IMR-90 (cell line): ENCODE results near the gene ALKBH5. TPM values are rescaled to one million over a fixed set of nuclear protein-coding genes. Genes with fewer than 3 reads are reported as not detected.
A peak's percentile ranks its signal among the peaks of the same experiment; 100 is the strongest.

Experiments used
- ATAC-seq: fragments of 200-7000 bp; cut with Tn5 transposase; 2 replicates; pipeline ENCODE4 v1.9.1; 2020; ENCODE audit warnings: low read depth, mild to moderate bottlenecking, moderate library complexity
- BruUV-seq: library from RNA; stranded (reverse); fragments of 400-500 nt; replicated peaks from 2 replicates; lab custom pipeline; 2021; lab: Mats Ljungman, UMichigan
- CTCF ChIA-PET: fragments of 300-600 bp; formaldehyde crosslinking; extraction: SDS; loops from one replicate; lab custom pipeline; 2021; ENCODE audit warnings: antibody characterized with exemption; lab: Yijun Ruan, JAX
- POLR2A ChIA-PET: fragments of 300-600 bp; sonication (Branson Sonifier 250); formaldehyde crosslinking; loops from one replicate; lab custom pipeline; 2022; ENCODE audit warnings: antibody characterized with exemption; ENCODE audit not compliant: unreplicated experiment; lab: Charles Lee
- DNase-seq: peaks from one replicate; pipeline ENCODE4 v3.0.0; 2013
- H2AFZ ChIP-seq: replicated peaks from 2 replicates; pipeline ENCODE3; 2013; ENCODE audit warnings: low read length, mild to moderate bottlenecking; ENCODE audit not compliant: poor library complexity
- H2AK5ac ChIP-seq: 2 replicates; pipeline ENCODE4 v1.6.1; 2013; ENCODE audit warnings: low read depth, low read length, inconsistent platforms
- H2AK9ac ChIP-seq: replicated peaks from 2 replicates; pipeline ENCODE3; 2013; ENCODE audit warnings: mild to moderate bottlenecking, low read depth, low read length, moderate library complexity; ENCODE audit not compliant: poor library complexity
- H2BK120ac ChIP-seq: 2 replicates; pipeline ENCODE4 v1.6.1; 2013; ENCODE audit warnings: low read depth, low read length, inconsistent platforms
- H2BK15ac ChIP-seq: 3 replicates; pipeline ENCODE4 v1.6.1; 2013; ENCODE audit warnings: low read depth, low read length, inconsistent platforms
- H2BK20ac ChIP-seq: 2 replicates; pipeline ENCODE4 v1.6.1; 2013; ENCODE audit warnings: low read depth, mild to moderate bottlenecking, inconsistent platforms, low read length, moderate library complexity
- H2BK5ac ChIP-seq: 2 replicates; pipeline ENCODE4 v1.6.1; 2013; ENCODE audit warnings: mild to moderate bottlenecking, low read depth, low read length, inconsistent platforms; ENCODE audit not compliant: poor library complexity, severe bottlenecking
- H3K14ac ChIP-seq: replicated peaks from 2 replicates; pipeline ENCODE4 v1.6.1; 2013; ENCODE audit warnings: low read depth, low read length, inconsistent platforms
- H3K18ac ChIP-seq: 2 replicates; pipeline ENCODE4 v1.6.1; 2013; ENCODE audit warnings: low read depth, low read length, control low read depth
- H3K23ac ChIP-seq: 2 replicates; pipeline ENCODE4 v1.6.1; 2013; ENCODE audit warnings: low read depth, low read length, inconsistent platforms
- H3K27ac ChIP-seq: 2 replicates; pipeline ENCODE4 v1.5.1; 2013; ENCODE audit warnings: mild to moderate bottlenecking, control low read depth, low read length; ENCODE audit not compliant: insufficient read depth
- H3K27me3 ChIP-seq: 2 replicates; pipeline ENCODE4 v1.6.1; 2013; ENCODE audit warnings: low read length; ENCODE audit not compliant: control insufficient read depth, insufficient read depth
- H3K36me3 ChIP-seq: 2 replicates; pipeline ENCODE4 v1.6.1; 2013; ENCODE audit warnings: low read length, mixed read lengths; ENCODE audit not compliant: control insufficient read depth, insufficient read depth
- H3K4ac ChIP-seq: 2 replicates; pipeline ENCODE4 v1.6.1; 2013; ENCODE audit warnings: low read depth, low read length, inconsistent platforms
- H3K4me1 ChIP-seq: 2 replicates; pipeline ENCODE4 v1.6.1; 2013; ENCODE audit warnings: low read length, mixed read lengths; ENCODE audit not compliant: control insufficient read depth, insufficient read depth
- H3K4me2 ChIP-seq: 2 replicates; pipeline ENCODE4 v1.6.1; 2013; ENCODE audit warnings: low read depth, mild to moderate bottlenecking, control low read depth, low read length, moderate library complexity
- H3K4me3 ChIP-seq: 2 replicates; pipeline ENCODE4 v1.5.1; 2013; ENCODE audit warnings: low read depth, mild to moderate bottlenecking, control low read depth, low read length, moderate library complexity; ENCODE audit not compliant: insufficient read depth
- H3K56ac ChIP-seq: 2 replicates; pipeline ENCODE4 v1.6.1; 2013; ENCODE audit warnings: low read length, inconsistent platforms; ENCODE audit not compliant: insufficient read depth; ENCODE audit errors: extremely low read depth
- H3K79me1 ChIP-seq, 2 experiments: 2 replicates each; pipeline ENCODE4 v1.6.1; 2013; ENCODE audit warnings: low read length in 2 of 2, inconsistent platforms in 1 of 2, low read depth in 1 of 2
- H3K9ac ChIP-seq: 2 replicates; pipeline ENCODE4 v1.6.1; 2013; ENCODE audit warnings: low read depth, low read length, control low read depth
- H3K9me1 ChIP-seq: 2 replicates; pipeline ENCODE4 v1.6.1; 2013; ENCODE audit warnings: low read length, inconsistent platforms; ENCODE audit not compliant: insufficient read depth
- H3K9me3 ChIP-seq: 2 replicates; pipeline ENCODE4 v1.6.1; 2013; ENCODE audit warnings: low read length; ENCODE audit not compliant: control insufficient read depth, insufficient read depth
- H4K20me1 ChIP-seq: 2 replicates; pipeline ENCODE4 v1.6.1; 2013; ENCODE audit warnings: low read length, inconsistent platforms; ENCODE audit not compliant: insufficient read depth
- H4K5ac ChIP-seq: 2 replicates; pipeline ENCODE4 v1.6.1; 2013; ENCODE audit warnings: mild to moderate bottlenecking, low read depth, low read length, control low read depth
- H4K8ac ChIP-seq, 2 experiments: 2 replicates each; pipeline ENCODE4 v1.6.1; 2013; ENCODE audit warnings: low read depth in 2 of 2, low read length in 2 of 2, control low read depth in 1 of 2, inconsistent platforms in 1 of 2
- H4K91ac ChIP-seq: 2 replicates; pipeline ENCODE4 v1.6.1; 2013; ENCODE audit warnings: low read depth, low read length, inconsistent platforms; ENCODE audit not compliant: insufficient read depth
- BHLHE40 ChIP-seq: fragments of 150-350 bp; IDR thresholded peaks from 2 replicates; pipeline ENCODE4 v1.6.1; 2016; ENCODE audit warnings: mild to moderate bottlenecking, low read depth, low read length
- CEBPB ChIP-seq: IDR thresholded peaks from 2 replicates; pipeline ENCODE4 v1.6.1; 2012; ENCODE audit warnings: low read depth, low read length, improper control_type of control experiment
- CTCF ChIP-seq: conservative IDR thresholded peaks from 2 replicates; pipeline ENCODE4 v1.5.1; 2012; ENCODE audit warnings: mild to moderate bottlenecking, low read depth, low read length, improper control_type of control experiment
- ELK1 ChIP-seq: fragments of 150-350 bp; IDR thresholded peaks from 2 replicates; pipeline ENCODE4 v1.6.1; 2016; ENCODE audit warnings: low read depth, mild to moderate bottlenecking, low read length, moderate library complexity, borderline replicate concordance
- MAFK ChIP-seq: IDR thresholded peaks from 2 replicates; pipeline ENCODE4 v1.6.1; 2012; ENCODE audit warnings: low read depth, low read length, improper control_type of control experiment
- POLR2A ChIP-seq: IDR thresholded peaks from 2 replicates; pipeline ENCODE4 v1.6.1; 2012; ENCODE audit warnings: mild to moderate bottlenecking, low read depth, low read length
- SMC3 ChIP-seq: fragments of 150-350 bp; IDR thresholded peaks from 2 replicates; pipeline ENCODE4 v1.6.1; 2016; ENCODE audit warnings: low read depth, mild to moderate bottlenecking, antibody characterized with exemption, low read length, moderate library complexity
- USF2 ChIP-seq: fragments of 150-350 bp; IDR thresholded peaks from 2 replicates; pipeline ENCODE4 v1.6.1; 2017; ENCODE audit warnings: mild to moderate bottlenecking, antibody characterized with exemption, low read length, low read depth
- WGBS, 2 experiments: methylation state at CpG; one replicate each; pipeline versions ENCODE4 v1.1.5 to v1.1.7; 2013; ENCODE audit warnings: missing lambda C conversion rate in 2 of 2; ENCODE audit not compliant: insufficient read length in 1 of 2; ENCODE audit errors: extremely low coverage in 2 of 2; 5-methylcytosine and 5-hydroxymethylcytosine counted together
- dilution Hi-C: fragments of 300-500 bp; cut with HindIII; formaldehyde crosslinking; loops from one replicate; pipeline ENCODE4 v1.14.3; 2018; ENCODE audit warnings: low sequenced_read_pairs; ENCODE audit not compliant: unreplicated experiment
- in situ Hi-C: fragments of 300-500 bp; cut with MboI; formaldehyde crosslinking; loops from 3 replicates; pipeline ENCODE4 v1.14.3; 2019; ENCODE audit warnings: low sequenced_read_pairs, inconsistent platforms, mixed read lengths
- intact Hi-C: fragments of 100-400 bp; cut with micrococcal nuclease; formaldehyde crosslinking; loops from 2 replicates; pipeline ENCODE4 v1.10.0; 2022
- polyA plus RNA-seq, 3 experiments: library from polyadenylated mRNA; depleted of rRNA; stranded (reverse); fragments of >200 nt; gene quantifications; 2 replicates each; pipeline ENCODE4 v1.2.3, GENCODE V29; 2012; ENCODE audit warnings: low replicate concordance in 1 of 3
- total RNA-seq: library from RNA; depleted of rRNA; stranded (reverse); fragments of >200 nt; gene quantifications from 2 replicates; pipeline ENCODE4 v1.2.3, GENCODE V29; 2012

ALKBH5 gene
- total and polyA plus RNA-seq, 2 of the 4 experiments (the other 2 are of a cell fraction) = 57.6 to 79.6 TPM

GRCh38 chr17:18139949-18140348 lies 43.7 kb upstream of the ALKBH5 start:
- Histone ChIP-seq H4K8ac (no peak overlapping the region), H3K23ac (no peak overlapping the region), H3K9ac (no peak overlapping the region), H3K27me3 (peaks cover 3% of the 10 kb centered on the region; the same call in 1 of the 2 replicates), H4K20me1 (peaks cover 2% of the 10 kb centered on the region; the same call in 1 of the 2 replicates), H3K4me2 (no peak overlapping the region), H3K56ac (no peak overlapping the region), H3K14ac (no peak overlapping the region), H4K5ac (no peak overlapping the region), H2BK15ac (no peak overlapping the region), H3K36me3 (no peaks in the 10 kb centered on the region), H3K79me1 (no peaks in the 10 kb centered on the region), H2AK5ac (0 out of 2 replicates have a peak overlapping the region, but pooled peaks have one; percentile 7), H3K27ac (no peak overlapping the region), H2BK120ac (no peak overlapping the region), H3K9me1 (no peaks in the 10 kb centered on the region), H3K4ac (no peak overlapping the region), H4K91ac (no peak overlapping the region), H3K4me1 (no peaks in the 10 kb centered on the region), H2BK5ac (no peak overlapping the region), H2BK20ac (no peak overlapping the region), H3K18ac (no peak overlapping the region), H2AFZ (peak overlapping the region; percentile 18), H2AK9ac (no peak overlapping the region), H3K4me3 (no peak overlapping the region), H3K9me3 (no peaks in the 10 kb centered on the region)
- TF ChIP-seq MAFK (no peak), BHLHE40 (no peak), USF2 (no peak), CEBPB (no peak), POLR2A (no peak), CTCF (peak; percentile 30; the same call in 1 of the 2 replicates), ELK1 (no peak), SMC3 (peak; percentile 20; the same call in 1 of the 2 replicates)
- POLR2A ChIA-PET = no interaction called here
- CTCF ChIA-PET = no interaction called here
- dilution Hi-C loops = no loop called here
- no TSS peak for BruUV-seq
- ATAC-seq = peak; percentile 68
- in situ Hi-C loops = no loop called here
- WGBS, 2 experiments = 20% methylated on average over 1 of the region's 3 CpGs; no CpG with 5 or more reads in 1 of the 2 experiments
- peak; percentile 18 for DNase-seq
- intact Hi-C loops = loop anchor here (2.0 kb wide), 1 partner anchor 43 kb away; the partner anchor contains the start of gene ALKBH5
